DMS79 treated with DMSO at 0.1 percent for 48 hours (cell line): ENCODE measurements around the gene SMG7.
"Not testable (repeated sequence)": the region's sequence is repeated elsewhere in the genome, so short reads cannot be mapped to it uniquely, and the experiment has no call there.

ENCODE experiments used
- DNase-seq: peaks from one replicate; lab custom pipeline; 2025; lab: John Stamatoyannopoulos, UW

The SMG7 gene, protein sequence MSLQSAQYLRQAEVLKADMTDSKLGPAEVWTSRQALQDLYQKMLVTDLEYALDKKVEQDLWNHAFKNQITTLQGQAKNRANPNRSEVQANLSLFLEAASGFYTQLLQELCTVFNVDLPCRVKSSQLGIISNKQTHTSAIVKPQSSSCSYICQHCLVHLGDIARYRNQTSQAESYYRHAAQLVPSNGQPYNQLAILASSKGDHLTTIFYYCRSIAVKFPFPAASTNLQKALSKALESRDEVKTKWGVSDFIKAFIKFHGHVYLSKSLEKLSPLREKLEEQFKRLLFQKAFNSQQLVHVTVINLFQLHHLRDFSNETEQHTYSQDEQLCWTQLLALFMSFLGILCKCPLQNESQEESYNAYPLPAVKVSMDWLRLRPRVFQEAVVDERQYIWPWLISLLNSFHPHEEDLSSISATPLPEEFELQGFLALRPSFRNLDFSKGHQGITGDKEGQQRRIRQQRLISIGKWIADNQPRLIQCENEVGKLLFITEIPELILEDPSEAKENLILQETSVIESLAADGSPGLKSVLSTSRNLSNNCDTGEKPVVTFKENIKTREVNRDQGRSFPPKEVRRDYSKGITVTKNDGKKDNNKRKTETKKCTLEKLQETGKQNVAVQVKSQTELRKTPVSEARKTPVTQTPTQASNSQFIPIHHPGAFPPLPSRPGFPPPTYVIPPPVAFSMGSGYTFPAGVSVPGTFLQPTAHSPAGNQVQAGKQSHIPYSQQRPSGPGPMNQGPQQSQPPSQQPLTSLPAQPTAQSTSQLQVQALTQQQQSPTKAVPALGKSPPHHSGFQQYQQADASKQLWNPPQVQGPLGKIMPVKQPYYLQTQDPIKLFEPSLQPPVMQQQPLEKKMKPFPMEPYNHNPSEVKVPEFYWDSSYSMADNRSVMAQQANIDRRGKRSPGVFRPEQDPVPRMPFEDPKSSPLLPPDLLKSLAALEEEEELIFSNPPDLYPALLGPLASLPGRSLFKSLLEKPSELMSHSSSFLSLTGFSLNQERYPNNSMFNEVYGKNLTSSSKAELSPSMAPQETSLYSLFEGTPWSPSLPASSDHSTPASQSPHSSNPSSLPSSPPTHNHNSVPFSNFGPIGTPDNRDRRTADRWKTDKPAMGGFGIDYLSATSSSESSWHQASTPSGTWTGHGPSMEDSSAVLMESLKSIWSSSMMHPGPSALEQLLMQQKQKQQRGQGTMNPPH

DNA sequence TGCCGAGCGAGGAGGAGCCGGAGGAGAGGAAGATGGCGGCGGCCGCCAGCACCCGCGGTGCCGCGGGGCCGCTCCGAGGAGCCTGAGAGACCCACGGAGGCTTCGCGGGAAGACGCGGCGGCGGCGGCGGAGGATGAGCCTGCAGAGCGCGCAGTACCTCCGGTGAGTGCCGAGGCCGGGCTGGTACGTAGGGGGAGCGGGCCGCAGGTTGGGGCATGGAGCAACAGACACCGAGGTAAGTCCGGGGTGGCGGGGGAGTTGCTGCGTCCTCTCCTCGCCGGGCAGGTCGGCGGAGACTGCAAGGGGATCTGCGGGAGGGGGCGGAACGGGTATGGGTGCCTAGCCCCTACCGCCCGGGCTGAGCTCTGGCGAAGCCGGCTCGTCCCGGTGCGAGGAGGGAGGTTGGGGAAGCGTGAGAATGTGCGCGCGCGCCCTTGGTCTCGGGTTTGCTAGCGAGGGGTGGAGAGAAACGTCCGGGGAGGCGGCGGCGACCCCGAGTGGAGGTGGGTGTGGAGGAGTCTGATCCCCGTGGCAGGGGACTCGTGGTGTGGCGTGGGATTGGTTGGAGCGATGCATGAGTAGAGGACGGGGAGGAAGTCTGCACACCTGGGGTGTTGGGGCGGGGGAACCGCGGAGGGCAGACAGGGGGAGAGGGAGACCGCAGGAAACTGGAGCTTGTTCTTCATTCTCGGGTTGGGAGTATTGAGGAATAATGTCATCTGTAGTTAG, at the start of gene SMG7:
TSS of gene SMG7 (plus strand) at position 12 of the 729 bp plus-strand sequence. CDS start at position 134, 122 bp downstream.
- DNase-seq = peak; percentile 44

DNA sequence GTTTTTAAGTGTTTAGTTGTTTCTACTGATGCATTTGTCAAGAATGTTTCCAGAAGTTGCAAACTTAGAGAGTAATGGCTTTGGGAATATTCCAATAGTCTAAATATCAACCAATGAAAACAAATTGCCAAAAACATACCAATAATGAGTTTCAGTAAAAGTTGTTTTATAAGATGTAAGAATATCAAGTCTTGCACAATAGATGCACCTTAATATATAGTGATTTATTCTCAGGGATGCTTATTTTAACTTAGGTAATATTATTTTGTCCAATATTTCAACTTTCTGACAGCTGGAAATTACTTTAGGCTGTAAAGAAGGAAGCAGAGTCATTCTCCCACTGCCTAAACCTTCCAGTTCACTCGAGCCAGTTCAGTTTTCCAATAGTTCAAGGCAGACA, 48.8 kb upstream of the SMG7 start:
- DNase-seq = no peak

DNA sequence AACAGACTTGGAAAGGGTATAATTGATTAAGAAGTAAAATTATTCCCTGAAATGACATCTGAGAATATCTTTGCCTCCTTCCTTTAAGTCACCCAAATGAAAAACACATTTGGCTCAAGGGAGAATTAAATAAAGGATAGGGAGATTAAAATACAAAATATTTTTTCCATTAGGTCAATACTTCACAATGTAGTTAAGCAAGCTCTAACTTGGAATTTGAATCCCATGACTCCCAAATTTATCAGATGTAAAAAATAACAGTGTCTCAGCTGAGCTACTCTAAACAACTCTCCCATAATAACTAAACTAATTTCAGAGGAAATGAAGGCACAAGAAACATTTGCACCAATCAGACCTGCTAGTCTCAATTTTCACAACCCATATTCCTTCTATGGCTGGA, 47.6 kb upstream of the SMG7 start:
- DNase-seq = no peak

DNA sequence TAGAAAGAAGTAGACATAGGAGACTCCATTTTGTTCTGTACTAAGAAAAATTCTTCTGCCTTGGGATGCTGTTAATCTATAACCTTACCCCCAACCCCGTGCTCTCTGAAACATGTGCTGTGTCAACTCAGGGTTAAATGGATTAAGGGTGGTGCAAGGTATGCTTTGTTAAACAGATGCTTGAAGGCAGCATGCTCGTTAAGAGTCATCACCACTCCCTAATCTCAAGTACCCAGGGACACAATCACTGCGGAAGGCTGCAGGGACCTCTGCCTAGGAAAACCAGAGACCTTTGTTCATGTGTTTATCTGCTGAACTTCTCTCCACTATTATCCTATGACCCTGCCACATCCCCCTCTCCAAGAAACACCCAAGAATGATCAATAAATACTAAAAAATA, 44.7 kb upstream of the SMG7 start:
- not testable (repeated sequence) for DNase-seq

GRCh38 chr1:183431840-183432547, 40.3 kb upstream of the SMG7 start:
- DNase-seq = no peak

DNA sequence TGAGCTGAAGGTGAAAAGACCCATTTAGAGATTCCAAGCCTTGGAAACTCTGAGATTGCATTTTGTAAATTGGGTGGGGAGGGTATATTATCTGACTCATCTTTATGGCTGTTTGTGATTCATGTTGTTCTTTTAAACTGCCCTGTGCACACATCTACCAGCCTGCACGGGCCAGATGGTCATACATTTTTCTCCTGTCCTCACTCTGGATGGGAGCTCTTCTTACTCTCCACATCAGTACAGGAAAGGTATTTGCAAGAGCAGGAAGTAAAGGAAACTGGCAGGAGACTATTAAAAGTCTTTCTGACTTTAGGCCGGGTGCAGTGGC, 39.8 kb upstream of the SMG7 start:
- DNase-seq = no peak

GRCh38 chr1:183433703-183434102, 38.6 kb upstream of the SMG7 start:
- DNase-seq = no peak

DNA sequence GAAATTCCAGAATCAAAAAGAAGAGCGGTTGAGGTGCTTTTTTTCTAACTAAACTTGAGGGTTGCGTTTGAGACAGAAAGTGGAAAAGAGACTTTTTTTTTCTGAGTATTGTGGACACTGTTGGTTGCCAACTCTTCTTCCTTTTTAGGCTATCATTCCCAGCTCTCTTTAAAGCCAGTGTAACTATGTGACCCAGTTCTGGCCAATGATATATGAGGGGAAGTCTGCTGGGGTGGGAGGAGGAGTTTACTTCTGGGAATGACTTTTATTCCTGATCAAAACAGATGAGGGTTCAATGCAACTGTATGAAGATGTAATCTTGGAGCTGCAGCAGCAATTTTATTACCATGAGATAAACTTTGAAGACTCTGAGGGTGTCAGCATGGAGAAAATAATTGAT, 36.8 kb upstream of the SMG7 start:
- DNase-seq = no peak

GRCh38 chr1:183438060-183438459, 34.2 kb upstream of the SMG7 start:
- no peak for DNase-seq

- no peak for DNase-seq
Observed at GRCh38 chr1:183443011-183443410, 29.3 kb upstream of the SMG7 start.

DNA sequence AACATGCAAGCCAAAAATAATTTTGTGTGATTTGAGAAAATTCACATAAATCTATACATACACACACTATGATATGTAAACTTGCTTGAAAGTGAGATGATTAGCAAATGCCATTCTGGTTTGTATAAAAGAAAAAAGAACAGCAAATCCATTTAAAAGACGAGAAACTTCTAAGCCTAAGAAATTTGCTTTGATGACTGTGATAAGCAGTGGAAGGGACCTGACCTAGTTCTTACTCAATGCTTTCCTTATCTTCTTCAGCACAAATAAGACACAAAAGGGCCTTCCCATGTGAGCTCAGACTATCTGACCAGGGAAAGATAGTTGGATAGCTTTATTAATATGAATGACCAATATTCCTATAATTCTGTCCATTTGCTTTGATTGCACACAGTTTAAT, 28.8 kb upstream of the SMG7 start:
- DNase-seq = no peak

- no peak for DNase-seq
Observed at GRCh38 chr1:183444243-183444642, 28.1 kb upstream of the SMG7 start.

DNA sequence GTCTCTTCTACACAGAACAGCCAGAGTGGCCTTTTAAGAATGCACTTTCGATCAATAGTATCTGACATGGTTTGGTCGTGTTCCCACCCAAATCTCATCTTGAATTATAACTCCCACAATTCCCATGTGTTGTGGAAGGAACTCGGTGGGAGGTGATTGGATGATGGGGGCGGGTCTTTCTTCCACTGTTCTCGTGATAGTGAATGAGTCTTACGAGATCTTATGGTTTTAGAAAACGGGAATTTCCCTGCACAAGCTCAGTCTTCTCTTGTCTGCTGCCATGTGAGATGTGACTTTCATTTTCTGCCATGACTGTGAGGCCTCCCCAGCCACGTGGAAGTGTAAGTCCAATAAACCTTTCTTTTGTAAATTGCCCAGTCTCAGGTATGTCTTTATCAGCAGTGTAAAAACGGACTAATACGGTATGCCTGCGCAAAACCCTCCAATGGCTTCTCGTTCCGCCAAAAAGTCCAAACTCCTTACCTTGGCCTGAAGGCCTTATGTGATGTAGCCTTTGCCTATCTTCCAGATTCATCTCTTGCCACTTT, 23.0 kb upstream of the SMG7 start:
- no peak for DNase-seq

GRCh38 chr1:183450093-183450492, 22.2 kb upstream of the SMG7 start:
- DNase-seq = no peak

DNA sequence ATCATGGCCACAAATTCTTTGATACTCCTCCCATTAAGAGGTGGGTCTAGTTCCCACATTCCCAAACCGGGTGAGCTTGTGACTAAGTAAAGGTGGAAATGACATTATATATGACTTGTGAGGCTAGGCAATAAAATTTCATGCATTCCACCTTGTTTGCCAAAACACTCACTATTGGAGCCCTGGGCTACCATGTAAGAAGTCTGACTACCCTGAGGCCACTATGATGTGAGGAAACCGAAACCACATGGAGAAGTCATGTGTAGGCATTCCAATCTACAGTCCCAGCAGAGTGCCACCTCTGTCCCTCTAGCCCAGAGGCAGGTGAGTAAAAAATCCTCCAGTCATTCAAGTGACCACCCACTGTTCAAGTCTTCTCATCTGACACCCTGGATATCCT, 17.9 kb upstream of the SMG7 start:
- DNase-seq = no peak

DNA sequence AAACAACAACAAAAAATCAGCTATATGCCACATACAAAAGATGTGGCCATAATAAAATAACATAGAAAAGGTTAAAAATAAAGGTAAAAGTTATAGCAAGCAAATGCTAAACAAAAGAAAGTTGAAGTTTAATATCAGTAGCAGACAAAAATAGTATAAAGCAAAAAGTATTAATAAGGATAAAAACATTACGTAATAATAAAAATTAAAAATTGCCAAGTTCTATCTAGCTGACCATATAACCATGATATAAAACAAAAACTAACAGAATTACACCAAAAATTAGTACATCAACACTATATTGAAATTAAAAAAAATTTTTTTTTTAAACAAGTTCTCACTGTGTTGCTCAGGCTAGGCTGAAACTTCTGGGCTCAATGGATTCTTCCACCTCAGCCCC, 15.5 kb upstream of the SMG7 start:
- no peak for DNase-seq

DNA sequence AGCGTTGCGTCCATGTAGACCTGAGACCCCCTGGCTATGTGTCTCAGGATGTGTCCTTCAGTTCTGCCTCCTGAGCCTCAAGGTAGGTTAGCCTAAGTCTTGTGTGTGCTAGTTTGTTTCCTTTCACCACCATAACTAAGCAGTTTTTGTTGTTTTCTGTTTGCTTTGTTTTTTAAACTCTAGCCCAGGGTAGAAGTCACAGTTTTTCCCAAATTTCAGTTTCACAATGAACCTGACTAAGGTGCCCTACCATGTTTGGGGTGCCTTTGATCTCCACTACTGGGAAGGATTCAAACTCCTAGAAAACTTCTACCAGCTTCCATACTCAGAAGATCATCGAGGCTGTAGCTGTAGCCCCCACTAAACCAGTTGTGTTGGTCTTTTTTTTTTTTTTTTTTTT, 14.8 kb upstream of the SMG7 start:
- DNase-seq = no peak

DNA sequence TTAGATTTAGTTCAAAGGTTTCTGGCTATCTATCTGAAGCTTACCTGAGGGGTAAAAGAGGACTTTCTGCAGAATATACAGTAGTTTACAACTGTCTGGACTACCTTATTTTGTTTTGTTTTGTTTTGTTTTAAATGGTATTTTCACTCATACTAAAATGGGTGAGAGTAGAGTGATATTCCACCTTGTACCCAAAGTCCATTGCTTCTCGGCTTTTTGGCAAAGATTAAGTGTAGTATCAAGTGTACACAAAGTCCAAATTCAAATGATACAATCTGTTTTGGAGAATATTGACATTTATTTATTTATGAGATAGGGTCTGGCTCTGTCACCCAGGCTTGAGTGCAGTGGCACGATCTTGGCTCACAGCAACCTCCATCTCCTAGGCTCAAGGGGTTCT, 11.7 kb upstream of the SMG7 start:
- no peak for DNase-seq

DNA sequence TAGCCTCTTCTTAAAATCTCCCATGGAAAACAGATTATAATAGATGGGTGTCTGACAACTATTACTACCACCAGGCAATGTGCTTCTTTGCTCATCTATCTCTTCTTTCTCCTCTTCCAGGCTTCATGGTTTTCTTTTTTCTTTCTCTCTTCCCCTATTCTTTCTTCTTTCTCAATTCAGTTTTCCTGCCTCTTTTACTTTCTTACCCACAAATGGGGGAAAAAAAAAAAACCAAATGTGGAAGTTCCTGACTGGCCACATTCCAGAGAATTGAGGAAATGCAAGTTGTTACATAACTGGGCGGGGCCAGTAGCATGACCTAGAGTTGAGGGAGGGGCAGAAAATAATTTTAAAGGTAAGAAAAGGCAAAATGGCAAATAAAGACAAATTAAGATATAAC, 10.9 kb upstream of the SMG7 start:
- DNase-seq = no peak

DNA sequence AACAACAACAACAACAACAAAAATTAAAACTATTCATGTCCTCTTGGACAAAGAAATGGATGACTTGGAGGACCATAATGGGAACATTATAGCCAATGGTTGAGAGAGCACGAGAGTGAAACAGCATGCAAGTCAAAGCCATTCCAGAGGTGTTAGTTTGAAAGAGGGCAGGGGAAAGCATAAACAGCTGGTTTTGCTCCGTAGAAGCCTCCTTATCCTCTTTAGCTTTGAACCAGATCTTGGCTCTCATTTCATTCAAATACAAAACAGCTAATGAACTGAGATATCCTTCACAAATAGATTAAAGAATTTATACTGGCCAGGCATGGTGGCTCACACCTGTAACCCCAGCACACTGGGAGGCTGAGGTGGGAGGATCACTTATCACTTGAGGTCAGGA, 8.7 kb upstream of the SMG7 start:
- DNase-seq = no peak

DNA sequence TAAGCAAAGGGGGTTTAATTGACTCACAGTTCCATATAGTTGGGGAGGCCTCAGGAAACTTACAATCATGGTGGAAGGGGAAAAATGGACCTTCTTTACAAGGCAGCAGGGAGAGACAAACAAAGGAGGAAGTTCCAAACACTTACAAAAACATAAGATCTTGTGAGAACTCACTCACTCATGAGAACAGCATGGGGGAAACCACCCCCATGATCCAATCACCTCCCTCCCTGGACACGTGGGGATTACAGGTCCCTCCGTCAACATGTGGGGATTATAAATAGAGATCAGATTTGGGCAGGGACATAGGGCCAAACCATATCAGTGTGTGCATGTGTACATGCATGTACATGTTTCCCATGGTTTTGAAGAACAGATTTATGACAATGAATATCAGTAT, 5.5 kb upstream of the SMG7 start:
- DNase-seq = no peak
